HepG2 (cell line): ENCODE data around the gene RAMP1. TPM values are rescaled to one million over a fixed set of nuclear protein-coding genes. Genes with fewer than 3 reads are reported as not detected.

Experiments
- ELF3 ChIP-seq: IDR thresholded peaks from 2 replicates; pipeline ENCODE4 v1.6.1; 2016; ENCODE audit warnings: missing genetic modification reagents, missing compliant biosample characterization
- ERF ChIP-seq: IDR thresholded peaks from 2 replicates; pipeline ENCODE4 v1.6.1; 2018; ENCODE audit warnings: missing biosample characterization, missing genetic modification reagents
- GABPB1 ChIP-seq: IDR thresholded peaks from 2 replicates; pipeline ENCODE4 v1.6.1; 2016; ENCODE audit warnings: mild to moderate bottlenecking, missing genetic modification reagents, moderate library complexity, missing compliant biosample characterization
- MAFK ChIP-seq, 2 experiments: IDR thresholded peaks in 1 of 2; conservative IDR thresholded peaks in 1 of 2; 2 replicates each; pipeline ENCODE4 v1.6.1; 2011; ENCODE audit warnings: improper control_type of control experiment in 2 of 2, low read length in 2 of 2
- MIER3 ChIP-seq: IDR thresholded peaks from 2 replicates; pipeline ENCODE4 v1.6.1; 2016; ENCODE audit warnings: missing compliant biosample characterization, borderline replicate concordance
- MXD4 ChIP-seq: IDR thresholded peaks from 2 replicates; pipeline ENCODE4 v1.6.1; 2016; ENCODE audit warnings: mild to moderate bottlenecking, missing biosample characterization, missing genetic modification reagents
- NR2F6 ChIP-seq, 2 experiments: IDR thresholded peaks; 2 replicates each; pipeline ENCODE4 v1.6.1; 2016; ENCODE audit warnings: antibody characterized with exemption in 1 of 2, mild to moderate bottlenecking in 1 of 2
- PHF8 ChIP-seq: sonication (generic); formaldehyde crosslinking; IDR thresholded peaks from 2 replicates; pipeline ENCODE4 v1.5.0; 2020; ENCODE audit warnings: missing genetic modification reagents
- SALL1 ChIP-seq: sonication (generic); formaldehyde crosslinking; IDR thresholded peaks from 2 replicates; pipeline ENCODE4 v1.8.0; 2022; ENCODE audit warnings: mild to moderate bottlenecking, missing genetic modification reagents
- SIX1 ChIP-seq: sonication (generic); formaldehyde crosslinking; IDR thresholded peaks from 2 replicates; pipeline ENCODE4 v1.4.0; 2020; ENCODE audit warnings: missing genetic modification reagents, borderline replicate concordance
- SOX13 ChIP-seq, 3 experiments: fragments of 450-650 bp in 1 of 3; sonication (generic) in 1 of 3; formaldehyde crosslinking in 1 of 3; IDR thresholded peaks in 2 of 3; conservative IDR thresholded peaks in 1 of 3; 2 replicates each; pipeline versions ENCODE4 v1.5.0 to v1.6.1; 2016 to 2020; ENCODE audit warnings: antibody characterized with exemption in 1 of 3, mild to moderate bottlenecking in 1 of 3, missing compliant biosample characterization in 1 of 3, missing genetic modification reagents in 1 of 3, moderate library complexity in 1 of 3
- SUZ12 ChIP-seq: fragments of 150-350 bp; IDR thresholded peaks from 2 replicates; pipeline ENCODE4 v1.6.1; 2014; ENCODE audit warnings: low read depth, low read length
- TARDBP ChIP-seq: sonication (generic); formaldehyde crosslinking; IDR thresholded peaks from 2 replicates; pipeline ENCODE4 v1.8.0; 2022; ENCODE audit warnings: mild to moderate bottlenecking, missing genetic modification reagents
- ZKSCAN8 ChIP-seq: IDR thresholded peaks from 2 replicates; pipeline ENCODE4 v1.6.1; 2016; ENCODE audit warnings: borderline replicate concordance, missing genetic modification reagents, missing compliant biosample characterization
- ZMYM2 ChIP-seq: sonication (generic); formaldehyde crosslinking; IDR thresholded peaks from 2 replicates; pipeline ENCODE4 v1.8.0; 2022; ENCODE audit warnings: mild to moderate bottlenecking, missing genetic modification reagents
- ZMYM4 ChIP-seq: sonication (generic); formaldehyde crosslinking; IDR thresholded peaks from 2 replicates; pipeline ENCODE4 v1.8.1; 2023; ENCODE audit warnings: mild to moderate bottlenecking, missing genetic modification reagents
- ZNF224 ChIP-seq: sonication (generic); formaldehyde crosslinking; IDR thresholded peaks from 2 replicates; pipeline ENCODE4 v1.5.0; 2020; ENCODE audit warnings: mild to moderate bottlenecking, missing genetic modification reagents
- ZNF292 ChIP-seq: sonication (generic); formaldehyde crosslinking; IDR thresholded peaks from 2 replicates; pipeline ENCODE4 v1.8.1; 2022; ENCODE audit warnings: mild to moderate bottlenecking, low read depth, missing genetic modification reagents, borderline replicate concordance
- ZNF367 ChIP-seq: sonication (generic); formaldehyde crosslinking; IDR thresholded peaks from 2 replicates; pipeline ENCODE4 v1.4.0; 2020; ENCODE audit warnings: missing genetic modification reagents, borderline replicate concordance
- ZNF432 ChIP-seq: sonication (generic); formaldehyde crosslinking; IDR thresholded peaks from 2 replicates; pipeline ENCODE4 v1.5.0; 2020; ENCODE audit warnings: missing genetic modification reagents, mild to moderate bottlenecking, borderline replicate concordance
- ZNF580 ChIP-seq: IDR thresholded peaks from 2 replicates; pipeline ENCODE4 v1.6.1; 2016; ENCODE audit warnings: low read depth, borderline replicate concordance
- ZNF687 ChIP-seq: sonication (generic); formaldehyde crosslinking; IDR thresholded peaks from 2 replicates; pipeline ENCODE4 v1.5.1; 2020; ENCODE audit warnings: mild to moderate bottlenecking, missing genetic modification reagents, moderate library complexity
- polyA plus RNA-seq, 8 experiments: library from polyadenylated mRNA; depleted of rRNA in 3 of 8; stranded (reverse) in 7 of 8; unstranded in 1 of 8; fragments of >200 nt; fragmentation: Illumina TruSeq in 4 of 8; extraction: Trizol in 4 of 8; gene quantifications; 2 replicates each; pipeline versions ENCODE4 v1.2.1 to v1.2.3, GENCODE V29; 2011 to 2016; ENCODE audit warnings: low read depth in 4 of 8, missing spikeins in 1 of 8, mixed read lengths in 1 of 8; ENCODE audit not compliant: insufficient read depth in 1 of 8
- total RNA-seq, 5 experiments: library from RNA; depleted of rRNA; stranded (reverse); fragments of >200 nt; fragmentation: Illumina TruSeq; extraction: Trizol; gene quantifications; 2 replicates each; pipeline ENCODE4 v1.2.3, GENCODE V29; 2016; ENCODE audit warnings: low read depth in 1 of 5

Gene RAMP1
- total and polyA plus RNA-seq, 2 of the 13 experiments (the other 11 are each of a cell fraction or from before 2014, with no cell fraction given): 0.29 to 0.61 TPM

GRCh38 chr2:237858294-237859081, 935 bp upstream of the RAMP1 start (continued):
- TF ChIP-seq MAFK (conservative IDR thresholded peaks at IDR 0.05 in 1 of 2, IDR thresholded peaks at IDR 0.05 in 1 of 2; ENCODE audit: low read length in 2 of 2): 0 out of 4 replicates have a peak, but pooled peaks of 1 of the 2 experiments have one; percentile 2
- 0 out of 2 replicates have a peak, but pooled peaks have one; percentile 34 for TF ChIP-seq ZNF224 (CRISPR knock-in tag)
- TF ChIP-seq ZNF367: no peak
- no peak for TF ChIP-seq ZNF432 (CRISPR knock-in tag)
- TF ChIP-seq ZMYM2 (CRISPR knock-in tag): no peak
- 0 out of 2 replicates have a peak, but pooled peaks have one; percentile 36 for TF ChIP-seq MXD4
- TF ChIP-seq PHF8 (CRISPR knock-in tag): no peak
- no peak for TF ChIP-seq TARDBP (CRISPR knock-in tag)
- 0 out of 2 replicates have a peak, but pooled peaks have one; percentile 28 for TF ChIP-seq GABPB1 (CRISPR knock-in tag)
- TF ChIP-seq ELF3 (CRISPR knock-in tag): no peak
- TF ChIP-seq ZKSCAN8: peak; percentile 72; the same call in 1 of the 2 replicates
- TF ChIP-seq ZNF687 (CRISPR knock-in tag): peak; percentile 13; the same call in 1 of the 2 replicates
- peak; percentile 62; the same call in 1 of the 2 replicates for TF ChIP-seq ZNF292
- 0 out of 2 replicates have a peak, but pooled peaks have one; percentile 44 for TF ChIP-seq MIER3 (CRISPR knock-in tag)
- TF ChIP-seq NR2F6 (IDR thresholded peaks at IDR 0.05): no peak
- TF ChIP-seq NR2F6 (CRISPR knock-in tag; IDR thresholded peaks at IDR 0.05): peak; percentile 63; the same call in 1 of the 2 replicates
- TF ChIP-seq SUZ12: 0 out of 2 replicates have a peak, but pooled peaks have one; percentile 6
- peak; percentile 77; the same call in 1 of the 2 replicates for TF ChIP-seq ERF (CRISPR knock-in tag)
- TF ChIP-seq SALL1 (CRISPR knock-in tag): peak; percentile 69
- no peak for TF ChIP-seq SOX13 (IDR thresholded peaks at IDR 0.05)
- 0 out of 4 replicates have a peak, but pooled peaks of 1 of the 2 experiments have one; percentile 4 for TF ChIP-seq SOX13 (CRISPR knock-in tag; conservative IDR thresholded peaks at IDR 0.05 in 1 of 2, IDR thresholded peaks at IDR 0.05 in 1 of 2)
- 0 out of 2 replicates have a peak, but pooled peaks have one; percentile 80 for TF ChIP-seq ZNF580
- no peak for TF ChIP-seq SIX1
- TF ChIP-seq ZMYM4 (CRISPR knock-in tag): peak; percentile 25; the same call in 1 of the 2 replicates
